Activated CD4-positive, alpha-beta T cell treated with anti-CD3 and anti-CD28 coated beads for 36 hours (primary cell): Measurements from ENCODE around the gene MED22. TPM values are rescaled to one million over a fixed set of nuclear protein-coding genes. Genes with fewer than 3 reads are reported as not detected.
A peak's percentile ranks its signal among the peaks of the same experiment; 100 is the strongest.

ENCODE experiments used
- ATAC-seq: fragments of 200-7000 bp; cut with Tn5 transposase; one replicate; pipeline ENCODE4 v1.10.0; 2021; ENCODE audit warnings: mild to moderate bottlenecking, moderate library complexity
- CTCF ChIA-PET: fragments of 350-600 bp; sonication (Branson Sonifier 250); formaldehyde crosslinking; loops from one replicate; lab custom pipeline; 2021; ENCODE audit warnings: antibody characterized with exemption; lab: Charles Lee
- POLR2A ChIA-PET: fragments of 350-600 bp; sonication (Branson Sonifier 250); formaldehyde crosslinking; loops from one replicate; lab custom pipeline; 2021; ENCODE audit warnings: antibody characterized with exemption, inconsistent platforms; lab: Charles Lee
- DNase-seq: peaks from one replicate; pipeline ENCODE4 v3.0.0-alpha.2; 2020
- H3K27ac Mint-ChIP-seq: one replicate; pipeline ENCODE4 v1.8.0; 2021; ENCODE audit warnings: mixed read lengths
- H3K27me3 Mint-ChIP-seq: one replicate; pipeline ENCODE4 v1.8.0; 2021; ENCODE audit warnings: mixed read lengths
- H3K36me3 Mint-ChIP-seq: one replicate; pipeline ENCODE4 v1.8.0; 2021; ENCODE audit warnings: low read depth, mixed read lengths
- H3K4me1 Mint-ChIP-seq: one replicate; pipeline ENCODE4 v1.8.0; 2021; ENCODE audit warnings: mixed read lengths
- H3K4me3 Mint-ChIP-seq: one replicate; pipeline ENCODE4 v1.8.0; 2021; ENCODE audit warnings: mild to moderate bottlenecking, moderate library complexity, mixed read lengths
- H3K9me3 Mint-ChIP-seq: one replicate; pipeline ENCODE4 v1.8.0; 2021; ENCODE audit warnings: low read depth, mixed read lengths
- intact Hi-C, 2 experiments: fragments of 100-400 bp; cut with DNase I in 1 of 2; cut with micrococcal nuclease in 1 of 2; formaldehyde crosslinking; loops; one replicate each; pipeline versions ENCODE4 v1.14.2 to v1.15.1; 2022 to 2024; cut with DNase I, micrococcal nuclease
- total RNA-seq, 2 experiments: library from RNA; stranded (reverse); gene quantifications; one replicate each; pipeline ENCODE4 v1.2.3, GENCODE V29; 2021

The MED22 gene
- total RNA-seq, 2 experiments from 2014 or later = 22.9 to 26.4 TPM

GRCh38 chr9:133375724-133376654 lies 28.1 kb upstream of the MED22 start, which contains the start of the genes STKLD1 and SURF4:
TSS of gene STKLD1 (plus strand) at chr9:133376366. CDS start at chr9:133376474, 108 bp downstream.
TSS of gene SURF4 (minus strand) at chr9:133376060. CDS start at chr9:133375969, 91 bp downstream.
- Mint-ChIP-seq H3K36me3 (peaks cover 36% of the 10 kb centered on the region), H3K27me3 (no peaks in the 10 kb centered on the region), H3K4me1 (peaks cover 35% of the 10 kb centered on the region), H3K9me3 (no peaks in the 10 kb centered on the region), H3K4me3 (peak within 1 kb of the TSS; percentile 100), H3K27ac (peak within 1 kb of the TSS; percentile 99)
- CTCF ChIA-PET = interaction anchor here (1.1 to 2.3 kb wide), 5 partner anchors 27 to 46 kb away, joined by 4 to 10 read pairs (median 5); partner anchors contain the start of gene REXO4
- POLR2A ChIA-PET = interaction anchor here (0.8 to 9.9 kb wide), 3 partner anchors 24 to 39 kb away, joined by 3 to 287 read pairs (median 3); partner anchors contain the start of genes MED22, RPL7A, SURF1 and SURF2
- ATAC-seq (peak; percentile 70), DNase-seq (peak; percentile 97)
- intact Hi-C loops = loop anchor here (1.0 to 10.0 kb wide), 16 partner anchors 20 to 1021 kb away; partner anchors contain the start of genes REXO4 (in 2 of the 2), AK8 (in 1 of the 2), BRD3 (in 1 of the 2) and BRD3OS (in 1 of the 2)

GRCh38 chr9:133375116-133375723 lies 27.3 kb upstream of the MED22 start:
- CTCF ChIA-PET = interaction anchor here (0.6 to 6.2 kb wide), 11 partner anchors 9 to 1052 kb away, joined by 3 to 44 read pairs (median 4); partner anchors contain the start of genes DDX31, REXO4, SURF1 and SURF2

GRCh38 chr9:133374612-133375115 lies 26.7 kb upstream of the MED22 start:
- peaks cover 49% of the 10 kb centered on the region for H3K36me3 Mint-ChIP-seq
- intact Hi-C loops = loop anchor here (5.0 to 10.0 kb wide), 5 partner anchors 232 to 1020 kb away; partner anchors contain the start of genes AK8 (in 1 of the 2), SETX (in 1 of the 2), SPACA9 (in 1 of the 2) and VAV2 (in 1 of the 2)

More at GRCh38 chr9:133375116-133375723, 27.3 kb upstream of the MED22 start:
- DNase-seq (peak; percentile 51), ATAC-seq (no peak)
- Mint-ChIP-seq H3K36me3 (peaks cover 43% of the 10 kb centered on the region), H3K4me1 (peaks cover 42% of the 10 kb centered on the region), H3K4me3 (peak overlapping the region; percentile 100), H3K27me3 (no peaks in the 10 kb centered on the region), H3K27ac (peak overlapping the region; percentile 99), H3K9me3 (no peaks in the 10 kb centered on the region)
- intact Hi-C loops = loop anchor here in 1 of 2 experiments (10.0 kb wide), 3 partner anchors 500 to 1020 kb away; partner anchors contain the start of genes AK8, SETX, SPACA9 and VAV2
- POLR2A ChIA-PET = interaction anchor here (1.1 to 9.9 kb wide), 3 partner anchors 13 to 345 kb away, joined by 3 to 287 read pairs (median 8); partner anchors contain the start of genes GTF3C5, MED22, RPL7A and SURF1

GRCh38 chr9:133372144-133372543 lies 24.2 kb upstream of the MED22 start:
- DNase-seq (no peak), ATAC-seq (no peak)
- intact Hi-C loops = loop anchor here (2.0 to 10.0 kb wide), 6 partner anchors 230 to 1017 kb away; partner anchors contain the start of genes AK8 (in 1 of the 2), SETX (in 1 of the 2), SPACA9 (in 1 of the 2) and VAV2 (in 1 of the 2)
- H3K27ac Mint-ChIP-seq = peak overlapping the region; percentile 97
- ChIA-PET CTCF (interaction anchor here (0.7 to 6.2 kb wide), 9 partner anchors 9 to 236 kb away, joined by 3 to 44 read pairs (median 5); partner anchors contain the start of genes MED22, RPL7A, SURF1 and SURF2), POLR2A (interaction anchor here (0.6 to 9.9 kb wide), 5 partner anchors 9 to 342 kb away, joined by 3 to 287 read pairs (median 6); partner anchors contain the start of genes GTF3C5, MED22, RPL7A and SURF1)
- peaks cover 72% of the 10 kb centered on the region for H3K36me3 Mint-ChIP-seq
- no peaks in the 10 kb centered on the region for H3K9me3 Mint-ChIP-seq
- H3K27me3 Mint-ChIP-seq = no peaks in the 10 kb centered on the region
- peak overlapping the region; percentile 100 for H3K4me3 Mint-ChIP-seq
- peaks cover 63% of the 10 kb centered on the region for H3K4me1 Mint-ChIP-seq

More at GRCh38 chr9:133374612-133375115, 26.7 kb upstream of the MED22 start:
- peak overlapping the region; percentile 100 for H3K4me3 Mint-ChIP-seq
- H3K27me3 Mint-ChIP-seq = no peaks in the 10 kb centered on the region
- peak overlapping the region; percentile 99 for H3K27ac Mint-ChIP-seq
- no peaks in the 10 kb centered on the region for H3K9me3 Mint-ChIP-seq
- CTCF ChIA-PET = interaction anchor here (0.6 to 6.2 kb wide), 11 partner anchors 9 to 1051 kb away, joined by 3 to 44 read pairs (median 4); partner anchors contain the start of genes DDX31, REXO4, SURF1 and SURF2
- DNase-seq (peak; percentile 54), ATAC-seq (peak; percentile 24)
- POLR2A ChIA-PET = interaction anchor here (0.6 to 9.9 kb wide), 4 partner anchors 12 to 1016 kb away, joined by 3 to 287 read pairs (median 6); partner anchors contain the start of genes GTF3C5, MED22, RPL7A and SURF1
- H3K4me1 Mint-ChIP-seq = peaks cover 48% of the 10 kb centered on the region

- DNase-seq (peak; percentile 92), ATAC-seq (peak; percentile 76)
- intact Hi-C loops = loop anchor here (1.0 to 10.0 kb wide), 15 partner anchors 15 to 1016 kb away; partner anchors contain the start of genes MED22 (in 2 of the 2), RPL7A (in 2 of the 2), SURF1 (in 2 of the 2) and SURF2 (in 2 of the 2)
- ChIA-PET CTCF (interaction anchor here (0.6 to 6.2 kb wide), 11 partner anchors 10 to 235 kb away, joined by 3 to 44 read pairs (median 4); partner anchors contain the start of genes MED22, RPL7A, SURF1 and SURF2), POLR2A (interaction anchor here (0.7 to 9.9 kb wide), 6 partner anchors 11 to 185 kb away, joined by 3 to 287 read pairs (median 4); partner anchors contain the start of genes CACFD1, MED22, RPL7A and SURF1)
- peaks cover 80% of the 10 kb centered on the region for H3K36me3 Mint-ChIP-seq
- no peaks in the 10 kb centered on the region for H3K27me3 Mint-ChIP-seq
- peak overlapping the region; percentile 100 for H3K4me3 Mint-ChIP-seq
- H3K4me1 Mint-ChIP-seq = peaks cover 65% of the 10 kb centered on the region
- H3K27ac Mint-ChIP-seq = peak overlapping the region; percentile 97
- no peaks in the 10 kb centered on the region for H3K9me3 Mint-ChIP-seq
Measured at GRCh38 chr9:133371261-133371711, 23.4 kb upstream of the MED22 start.

- Mint-ChIP-seq H3K4me1 (peaks cover 68% of the 10 kb centered on the region), H3K27me3 (no peaks in the 10 kb centered on the region), H3K9me3 (no peaks in the 10 kb centered on the region), H3K27ac (peak overlapping the region; percentile 97), H3K36me3 (peaks cover 86% of the 10 kb centered on the region), H3K4me3 (peak overlapping the region; percentile 100)
- ChIA-PET CTCF (interaction anchor here (0.6 to 6.2 kb wide), 10 partner anchors 10 to 109 kb away, joined by 3 to 44 read pairs (median 5); partner anchors contain the start of genes MED22, RPL7A, SURF1 and SURF2), POLR2A (interaction anchor here (0.7 to 9.9 kb wide), 5 partner anchors 11 to 184 kb away, joined by 3 to 287 read pairs (median 5); partner anchors contain the start of genes CACFD1, MED22, RPL7A and SURF1)
- DNase-seq (peak; percentile 67), ATAC-seq (peak; percentile 17)
- intact Hi-C loops = loop anchor here (1.0 to 10.0 kb wide), 15 partner anchors 14 to 1016 kb away; partner anchors contain the start of genes MED22 (in 2 of the 2), RPL7A (in 2 of the 2), SURF1 (in 2 of the 2) and SURF2 (in 2 of the 2)
Measured at GRCh38 chr9:133370685-133371084, 22.8 kb upstream of the MED22 start.

GRCh38 chr9:133369933-133370332 lies 22.0 kb upstream of the MED22 start:
- intact Hi-C loops = loop anchor here (2.0 to 10.0 kb wide), 8 partner anchors 33 to 1015 kb away; partner anchors contain the start of genes AK8 (in 1 of the 2), GTF3C5 (in 1 of the 2), SETX (in 1 of the 2) and SPACA9 (in 1 of the 2)
- POLR2A ChIA-PET = interaction anchor here (3.9 to 9.9 kb wide), 2 partner anchors 10 to 18 kb away, joined by 32 to 287 read pairs; partner anchors contain the start of genes MED22, RPL7A, SURF1 and SURF2
- Mint-ChIP-seq H3K4me3 (peak overlapping the region; percentile 100), H3K27ac (peak overlapping the region; percentile 97), H3K9me3 (no peaks in the 10 kb centered on the region), H3K4me1 (peaks cover 68% of the 10 kb centered on the region), H3K27me3 (no peaks in the 10 kb centered on the region), H3K36me3 (peaks cover 91% of the 10 kb centered on the region)
- CTCF ChIA-PET = interaction anchor here (0.8 to 6.2 kb wide), 3 partner anchors 9 to 60 kb away, joined by 3 to 44 read pairs (median 6); partner anchors contain the start of genes SURF1 and SURF2
- ATAC-seq (peak; percentile 2), DNase-seq (peak; percentile 67)

GRCh38 chr9:133369422-133369821 lies 21.5 kb upstream of the MED22 start:
- Mint-ChIP-seq H3K4me3 (peak overlapping the region; percentile 100), H3K36me3 (peaks cover 91% of the 10 kb centered on the region), H3K27me3 (no peaks in the 10 kb centered on the region), H3K9me3 (no peaks in the 10 kb centered on the region), H3K27ac (peak overlapping the region; percentile 97), H3K4me1 (peaks cover 65% of the 10 kb centered on the region)
- POLR2A ChIA-PET = interaction anchor here (3.9 to 9.9 kb wide), 2 partner anchors 9 to 17 kb away, joined by 32 to 287 read pairs; partner anchors contain the start of genes MED22, RPL7A, SURF1 and SURF2
- DNase-seq = no peak
- intact Hi-C loops = no loop called here
- CTCF ChIA-PET = interaction anchor here (0.8 to 6.2 kb wide), 2 partner anchors 14 to 60 kb away, joined by 3 to 44 read pairs; partner anchors contain the start of genes SURF1 and SURF2
- ATAC-seq = no peak
